Ishikawa (cell line): ENCODE measurements around the gene STAT2.

Source experiments
- CEBPB ChIP-seq: IDR thresholded peaks from 2 replicates; pipeline ENCODE4 v1.6.1; 2012
- CREB1 ChIP-seq: IDR thresholded peaks from 2 replicates; pipeline ENCODE4 v1.6.1; 2012; ENCODE audit warnings: low read depth
- FOXM1 ChIP-seq: IDR thresholded peaks from 2 replicates; pipeline ENCODE4 v1.6.1; 2012; ENCODE audit warnings: low read depth, borderline replicate concordance
- NFIC ChIP-seq: IDR thresholded peaks from 2 replicates; pipeline ENCODE4 v1.6.1; 2012
- TAF1 ChIP-seq: IDR thresholded peaks from 2 replicates; pipeline ENCODE4 v1.6.1; 2012; ENCODE audit warnings: low read depth, mild to moderate bottlenecking
- TCF12 ChIP-seq: IDR thresholded peaks from 2 replicates; pipeline ENCODE4 v1.6.1; 2012; ENCODE audit warnings: low read depth
- TEAD4 ChIP-seq: IDR thresholded peaks from 2 replicates; pipeline ENCODE4 v1.6.1; 2012
- YY1 ChIP-seq: IDR thresholded peaks from 2 replicates; pipeline ENCODE4 v1.6.1; 2012; ENCODE audit warnings: low read depth
- TF ChIP-seq, protein P1 (sequence below): IDR thresholded peaks from 2 replicates; pipeline ENCODE4 v1.6.1; 2012; ENCODE audit warnings: low read depth, mild to moderate bottlenecking

DNA sequence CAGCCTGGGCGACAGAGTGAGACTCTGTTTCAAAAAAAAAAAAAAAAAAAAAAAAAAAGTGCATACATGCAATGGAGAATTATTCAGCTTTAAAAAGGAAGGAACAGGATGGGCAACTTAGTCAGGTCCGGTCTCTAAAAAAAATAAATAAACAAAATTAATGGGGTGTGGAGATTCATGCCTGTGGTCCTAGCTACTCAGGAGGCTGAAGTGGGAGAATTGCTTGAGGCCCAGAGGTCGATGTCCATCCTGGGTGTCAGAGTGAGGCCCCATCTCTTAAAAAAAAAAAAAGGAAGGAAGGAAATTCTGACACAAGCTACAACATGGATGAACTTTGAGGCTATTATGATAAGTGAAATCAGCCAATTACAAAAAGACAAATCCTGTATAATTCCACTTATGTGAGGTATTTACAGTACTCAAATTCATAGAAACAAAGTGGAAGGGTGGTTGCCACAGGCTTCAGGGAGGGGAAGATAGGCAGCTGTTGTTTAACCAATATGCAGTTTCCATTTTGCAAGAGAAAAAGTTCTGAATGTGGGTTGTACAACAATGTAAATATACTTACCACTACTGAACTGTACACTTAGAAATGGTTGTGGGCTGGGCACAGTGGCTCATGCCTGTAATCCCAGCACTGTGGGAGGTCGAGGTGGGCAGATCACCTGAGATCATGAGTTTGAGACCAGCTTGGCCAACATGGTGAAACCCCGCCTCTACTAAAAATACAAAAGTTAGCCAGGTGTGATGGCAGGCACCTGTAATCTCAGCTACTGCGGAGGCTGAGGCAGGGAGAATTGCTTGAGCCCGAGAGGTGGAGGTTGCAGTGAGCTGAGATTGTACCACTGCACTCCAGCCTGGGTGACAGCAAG is 15.1 kb upstream of the STAT2 start:
- TF ChIP-seq NFIC (no peak), TAF1 (no peak), YY1 (no peak), FOXM1 (no peak), CEBPB (no peak), CREB1 (no peak), TCF12 (no peak), TEAD4 (no peak)
- TF ChIP-seq, protein P1, sequence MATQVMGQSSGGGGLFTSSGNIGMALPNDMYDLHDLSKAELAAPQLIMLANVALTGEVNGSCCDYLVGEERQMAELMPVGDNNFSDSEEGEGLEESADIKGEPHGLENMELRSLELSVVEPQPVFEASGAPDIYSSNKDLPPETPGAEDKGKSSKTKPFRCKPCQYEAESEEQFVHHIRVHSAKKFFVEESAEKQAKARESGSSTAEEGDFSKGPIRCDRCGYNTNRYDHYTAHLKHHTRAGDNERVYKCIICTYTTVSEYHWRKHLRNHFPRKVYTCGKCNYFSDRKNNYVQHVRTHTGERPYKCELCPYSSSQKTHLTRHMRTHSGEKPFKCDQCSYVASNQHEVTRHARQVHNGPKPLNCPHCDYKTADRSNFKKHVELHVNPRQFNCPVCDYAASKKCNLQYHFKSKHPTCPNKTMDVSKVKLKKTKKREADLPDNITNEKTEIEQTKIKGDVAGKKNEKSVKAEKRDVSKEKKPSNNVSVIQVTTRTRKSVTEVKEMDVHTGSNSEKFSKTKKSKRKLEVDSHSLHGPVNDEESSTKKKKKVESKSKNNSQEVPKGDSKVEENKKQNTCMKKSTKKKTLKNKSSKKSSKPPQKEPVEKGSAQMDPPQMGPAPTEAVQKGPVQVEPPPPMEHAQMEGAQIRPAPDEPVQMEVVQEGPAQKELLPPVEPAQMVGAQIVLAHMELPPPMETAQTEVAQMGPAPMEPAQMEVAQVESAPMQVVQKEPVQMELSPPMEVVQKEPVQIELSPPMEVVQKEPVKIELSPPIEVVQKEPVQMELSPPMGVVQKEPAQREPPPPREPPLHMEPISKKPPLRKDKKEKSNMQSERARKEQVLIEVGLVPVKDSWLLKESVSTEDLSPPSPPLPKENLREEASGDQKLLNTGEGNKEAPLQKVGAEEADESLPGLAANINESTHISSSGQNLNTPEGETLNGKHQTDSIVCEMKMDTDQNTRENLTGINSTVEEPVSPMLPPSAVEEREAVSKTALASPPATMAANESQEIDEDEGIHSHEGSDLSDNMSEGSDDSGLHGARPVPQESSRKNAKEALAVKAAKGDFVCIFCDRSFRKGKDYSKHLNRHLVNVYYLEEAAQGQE = no peak
